OCI-M2 (cell line): ENCODE measurements around the gene RTP5.

Experiments used
- DNase-seq: peaks from one replicate; lab custom pipeline; 2025; ENCODE audit not compliant: unreplicated experiment; lab: John Stamatoyannopoulos, UW

The RTP5 gene

GRCh38 chr2:241870081-241870541 lies 582 bp downstream of the RTP5 start:
- no peak for DNase-seq

- DNase-seq, result no peak
Measured at GRCh38 chr2:241870611-241871537, 1.3 kb downstream of the RTP5 start.

GRCh38 chr2:241871538-241872312 lies 2.2 kb downstream of the RTP5 start:
- DNase-seq, result no peak

DNA sequence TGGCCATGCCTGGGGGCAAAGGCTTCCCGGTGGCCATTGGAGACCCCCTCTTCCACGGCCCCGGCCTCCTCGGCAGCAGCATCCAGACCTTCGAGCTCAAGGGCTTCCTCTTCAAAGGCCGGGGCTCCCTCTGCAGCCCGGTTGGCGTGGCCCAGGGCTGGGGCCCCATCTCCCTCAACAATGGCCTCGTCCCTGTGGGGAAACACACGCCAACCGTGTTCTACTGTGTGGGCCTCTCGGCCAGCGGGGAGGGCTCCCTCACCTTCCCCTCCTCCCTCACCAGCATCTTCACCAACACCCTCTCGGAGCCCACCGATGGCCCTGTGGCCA lies 2.7 kb downstream of the RTP5 start:
- DNase-seq, result no peak

GRCh38 chr2:241873081-241873802 lies 3.7 kb downstream of the RTP5 start:
- DNase-seq, result no peak

DNA sequence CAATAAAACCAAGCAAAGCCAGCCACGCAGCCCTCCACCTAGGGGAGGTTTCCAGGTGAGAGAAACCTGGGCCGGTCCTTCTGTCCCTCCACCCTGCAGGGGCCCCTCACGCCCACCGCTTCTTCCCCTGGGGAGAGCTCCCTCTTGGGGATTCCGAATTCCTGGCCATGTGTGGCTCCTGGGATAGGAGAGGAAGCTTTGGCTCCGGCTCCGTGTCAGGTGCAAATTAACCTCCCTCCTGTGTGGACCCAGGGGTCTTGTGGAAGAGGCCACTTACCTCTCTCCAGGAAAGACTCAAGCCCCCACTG lies 4.2 kb downstream of the RTP5 start:
- no peak for DNase-seq

DNA sequence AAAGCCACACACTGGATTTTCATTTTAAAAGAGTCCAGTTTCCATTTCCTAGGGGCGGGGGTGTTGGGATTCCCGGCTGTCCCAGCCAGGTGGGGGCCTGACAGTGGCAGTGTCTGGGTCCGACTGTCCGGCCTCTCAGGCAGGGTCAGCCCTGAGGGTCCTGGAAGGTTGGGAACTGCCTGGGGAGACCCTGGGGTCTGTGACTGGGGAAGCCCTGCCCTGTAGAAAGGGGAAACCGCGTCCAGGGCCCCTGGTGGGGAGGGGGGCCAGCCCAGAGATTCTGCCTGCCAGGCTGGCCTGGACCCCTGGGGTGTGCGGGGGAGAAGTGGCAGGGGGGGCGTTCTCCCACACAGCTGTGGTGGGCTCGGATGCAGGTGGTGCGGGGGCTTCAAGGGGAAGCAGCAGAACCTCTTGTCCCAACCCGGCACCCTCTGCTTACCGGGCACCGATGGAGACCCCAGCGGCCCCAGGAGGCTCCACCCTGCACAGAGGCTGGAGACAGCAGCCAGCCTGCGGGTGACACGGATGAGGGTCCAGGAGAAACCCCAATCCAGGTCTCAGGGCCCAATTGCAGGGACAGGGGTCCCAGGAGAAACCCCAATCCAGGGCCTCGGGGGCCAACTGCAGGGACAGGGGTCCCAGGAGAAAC lies 4.9 kb downstream of the RTP5 start:
- DNase-seq, result no peak

DNA sequence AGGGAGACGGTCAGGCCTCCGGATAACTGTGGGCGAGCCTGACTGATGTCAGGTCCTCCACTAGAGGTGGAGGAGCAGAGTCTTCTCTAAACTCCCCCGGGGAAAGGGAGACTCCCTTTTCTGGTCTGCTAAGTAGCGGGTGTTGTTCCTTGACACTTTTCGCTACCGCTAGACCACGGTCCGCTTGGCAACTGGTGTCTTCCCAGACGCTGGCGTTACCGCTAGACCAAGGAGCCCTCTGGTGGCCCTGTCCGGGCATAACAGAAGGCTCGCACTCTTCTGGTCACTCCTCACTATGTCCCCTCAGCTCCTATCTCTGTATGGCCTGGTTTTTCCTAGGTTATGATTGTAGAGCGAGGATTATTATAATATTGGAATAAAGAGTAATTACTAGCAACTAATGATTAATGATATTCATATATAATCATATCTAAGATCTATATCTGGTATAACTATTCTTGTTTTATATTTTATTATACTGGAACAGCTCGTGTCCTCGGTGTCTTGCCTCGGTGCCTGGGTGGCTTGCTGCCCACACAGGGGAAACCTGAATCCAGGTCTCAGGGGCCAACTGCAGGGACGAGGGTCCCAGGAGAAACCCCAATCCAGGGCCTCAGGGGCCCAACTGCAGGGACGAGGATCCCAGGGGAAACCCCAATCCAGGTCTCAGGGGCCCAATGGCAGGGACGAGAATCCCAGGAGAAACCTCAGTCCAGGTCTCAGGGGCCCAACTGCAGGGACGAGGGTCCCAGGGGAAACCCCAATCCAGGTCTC lies 6.4 kb downstream of the RTP5 start:
- peak; percentile 11 for DNase-seq

DNA sequence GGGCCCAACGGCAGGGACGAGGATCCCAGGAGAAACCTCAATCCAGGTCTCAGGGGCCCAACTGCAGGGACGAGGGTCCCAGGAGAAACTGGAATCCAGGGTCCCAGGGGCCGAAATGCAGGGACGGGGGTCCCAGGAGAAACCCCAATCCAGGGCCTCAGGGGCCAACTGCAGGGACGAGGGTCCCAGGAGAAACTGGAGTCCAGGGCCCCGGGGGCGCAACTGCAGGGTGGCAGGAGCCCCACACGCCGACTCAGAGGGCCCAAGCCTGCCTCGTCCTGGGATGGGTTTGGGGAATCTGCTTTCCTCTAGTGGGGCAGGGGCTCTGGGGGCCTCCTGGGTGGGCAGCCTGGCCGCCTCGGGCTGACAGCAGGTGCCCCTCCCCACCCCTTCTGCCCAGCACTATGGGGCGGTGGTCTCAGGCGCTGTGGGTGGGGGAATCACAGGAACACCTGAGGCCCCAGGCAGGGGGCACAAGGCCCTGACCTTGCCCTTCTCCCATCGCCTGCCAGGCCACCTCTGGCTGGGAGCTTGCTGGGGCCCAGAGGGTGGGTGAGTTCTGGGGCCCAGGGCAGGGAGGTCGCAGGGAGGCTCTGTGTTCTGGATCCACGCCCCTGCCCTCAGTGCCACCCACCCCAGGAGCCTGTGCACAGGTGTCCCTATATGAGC lies 7.1 kb downstream of the RTP5 start:
- DNase-seq, result no peak

DNA sequence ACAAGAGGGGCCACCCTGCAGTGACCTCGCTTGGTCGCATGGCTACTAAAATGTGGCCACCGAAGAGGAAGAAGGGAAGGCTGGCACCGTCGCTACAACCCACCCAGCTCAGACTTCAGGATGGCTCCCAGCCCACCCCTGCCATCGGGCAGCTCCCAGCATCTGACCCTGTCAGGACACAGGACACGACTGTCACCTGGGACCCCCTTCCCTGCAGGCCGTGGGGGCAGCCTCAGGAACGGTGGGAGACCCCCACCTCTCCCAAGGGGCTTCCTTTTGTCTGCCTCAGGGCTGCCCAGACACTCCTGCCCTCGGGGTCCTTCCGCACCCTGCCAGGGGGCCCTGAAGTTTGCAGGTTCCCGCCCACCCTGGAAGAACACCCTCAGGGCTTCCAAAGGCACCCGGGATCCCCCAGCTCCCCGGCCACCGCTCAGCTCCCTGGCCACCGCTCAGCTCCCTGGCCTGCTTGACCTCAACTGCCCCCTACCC lies 7.7 kb downstream of the RTP5 start:
- no peak for DNase-seq

GRCh38 chr2:241877989-241878970 lies 8.8 kb downstream of the RTP5 start:
- no peak for DNase-seq

DNA sequence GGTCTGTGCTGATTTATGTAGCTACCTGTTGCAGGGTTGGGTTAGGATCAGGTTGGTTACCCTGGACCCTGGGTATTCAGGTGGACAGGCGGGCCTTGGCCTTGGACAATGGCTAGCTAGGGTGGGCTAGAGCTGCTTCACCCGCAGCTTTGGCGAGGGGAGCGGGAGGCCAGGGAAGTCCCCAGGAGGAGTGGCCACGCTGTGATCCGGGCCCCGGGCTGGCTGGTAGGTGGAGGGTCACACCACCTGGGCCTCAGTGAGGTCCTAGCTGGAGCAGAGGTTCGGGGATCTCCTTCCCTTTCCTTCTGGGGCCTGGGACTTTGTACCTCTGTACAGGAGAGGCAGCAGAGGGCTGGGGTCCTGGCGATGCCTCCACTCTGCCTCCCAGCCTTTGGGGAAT lies 9.8 kb downstream of the RTP5 start:
- no peak for DNase-seq

GRCh38 chr2:241880311-241881073 lies 11.0 kb downstream of the RTP5 start:
- no peak for DNase-seq

DNA sequence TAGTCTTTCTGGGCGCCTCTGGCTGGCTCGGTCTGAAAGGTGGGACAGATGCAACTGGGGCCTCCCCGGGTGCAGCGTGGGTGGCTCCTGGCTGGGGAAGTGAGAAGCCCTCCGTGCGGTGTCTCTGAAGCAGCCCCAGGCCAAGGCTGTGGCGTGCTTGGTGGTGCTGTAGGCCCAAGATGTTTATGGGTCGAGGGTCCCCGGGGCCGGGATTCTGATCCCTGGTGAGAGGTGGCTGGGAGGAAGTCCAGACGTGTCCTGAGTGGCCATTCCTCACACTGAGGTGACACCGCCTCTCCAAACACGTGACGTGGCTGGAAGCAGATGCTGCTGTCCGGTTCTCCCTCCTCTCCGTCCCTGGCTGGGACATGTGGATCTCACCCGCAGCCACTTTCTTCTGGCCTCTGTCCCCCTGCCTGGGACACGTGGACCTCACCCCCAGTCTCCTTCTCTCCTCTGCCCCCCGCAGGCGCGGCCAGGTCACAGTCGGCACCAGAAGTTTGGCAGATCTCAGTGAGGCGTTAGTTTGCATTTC lies 12.6 kb downstream of the RTP5 start:
- DNase-seq, result no peak

DNA sequence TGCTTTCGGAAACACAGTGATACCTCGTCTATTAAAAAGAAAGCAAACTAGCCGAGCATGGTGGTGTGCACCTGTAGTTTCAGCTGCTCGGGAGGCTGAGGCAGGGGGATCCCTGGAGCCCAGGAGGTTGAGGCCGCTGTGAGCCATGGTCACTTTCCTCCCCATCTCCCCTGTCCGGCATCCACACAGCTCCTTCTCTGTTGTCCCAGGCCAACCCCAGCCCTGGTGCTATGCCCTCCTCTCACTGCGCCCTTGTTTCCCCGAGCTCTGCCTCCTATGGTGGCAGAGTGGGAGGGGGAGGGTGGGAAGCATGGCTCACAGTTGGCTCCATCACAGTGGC lies 15.4 kb downstream of the RTP5 start:
- DNase-seq, result no peak

DNA sequence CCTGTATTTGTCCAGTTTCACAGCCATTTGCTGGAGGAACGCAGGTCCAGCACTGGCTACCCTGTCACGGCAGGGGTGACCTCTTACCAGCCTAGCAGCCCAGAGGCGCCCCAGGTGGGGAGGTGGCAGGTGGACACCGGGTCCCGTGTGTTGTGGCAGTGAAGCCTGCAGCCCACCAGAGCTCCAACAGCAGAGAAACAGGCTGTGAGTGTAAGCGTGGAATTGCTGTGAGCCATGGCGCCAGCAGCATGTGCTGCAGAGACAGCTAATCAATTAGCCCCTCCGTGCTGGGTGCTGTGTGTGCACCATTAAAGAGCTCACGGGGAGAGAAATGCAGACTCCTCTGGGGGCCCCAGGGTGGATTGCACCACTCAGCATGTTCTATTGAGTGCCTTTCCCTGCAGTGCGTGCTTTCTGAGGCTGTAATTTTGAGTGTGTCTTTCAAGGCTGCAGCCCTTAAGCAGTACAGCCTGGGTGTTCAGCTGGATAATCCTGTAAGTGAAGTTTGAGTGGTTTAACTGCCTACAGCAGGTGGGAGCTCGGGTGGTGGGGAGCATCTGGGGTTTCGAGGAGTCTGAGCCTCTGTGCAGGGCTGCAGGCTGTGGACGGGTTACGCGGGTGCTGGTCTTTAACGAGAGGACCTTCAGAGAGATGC lies 15.9 kb downstream of the RTP5 start:
- no peak for DNase-seq

- DNase-seq, result no peak
Measured at GRCh38 chr2:241885946-241886643, 16.6 kb downstream of the RTP5 start.
